Measurements from ENCODE around the gene SLC16A1.

SLC16A1 gene

DNA sequence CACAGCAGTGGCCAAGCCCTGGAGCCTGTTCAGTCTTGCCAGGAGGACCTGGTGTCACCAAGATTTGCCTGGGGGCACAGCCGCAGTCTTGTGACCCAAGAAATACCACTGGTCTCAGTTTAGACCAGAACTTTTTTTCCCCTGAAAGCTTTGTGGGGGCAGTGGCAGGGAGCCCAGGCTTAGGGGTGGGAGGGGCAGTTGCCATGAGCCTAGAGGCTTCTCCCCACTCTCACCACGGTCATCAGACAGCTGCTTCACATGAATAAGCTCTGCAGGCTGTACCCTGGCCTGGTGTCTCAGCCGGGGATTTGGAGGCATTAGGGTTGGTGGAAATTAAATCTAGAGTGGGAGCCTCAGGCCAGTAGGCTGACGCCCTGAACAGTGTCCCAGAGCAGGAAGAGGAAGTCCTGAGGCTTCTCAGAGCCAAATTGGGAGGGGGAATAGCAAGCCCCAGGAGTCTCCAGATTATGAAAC is 73.7 kb downstream of the SLC16A1 start:
- DNase-seq (ENCODE audit: low read depth) = no peak

DNA sequence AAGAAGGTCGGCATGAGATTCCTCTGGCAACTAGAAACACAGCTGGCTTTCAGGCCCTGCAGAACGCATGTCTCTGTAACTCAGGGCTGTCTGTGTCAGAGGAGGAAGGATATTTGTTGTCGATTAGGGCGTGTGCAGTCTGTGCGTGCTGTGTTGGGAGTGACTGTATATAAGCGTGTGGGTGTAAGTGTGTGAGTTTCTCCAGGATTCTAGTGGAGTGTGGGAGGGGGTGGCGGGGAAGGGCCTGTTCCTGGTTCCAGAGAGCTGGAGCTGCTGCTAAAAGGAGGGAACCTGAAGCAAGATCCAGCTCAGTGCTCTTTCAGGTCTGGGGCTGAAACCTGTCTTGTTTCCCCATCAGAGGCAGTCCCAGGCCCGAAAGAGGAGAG is 74.3 kb downstream of the SLC16A1 start:
- no peak for DNase-seq (ENCODE audit: low read depth)

DNA sequence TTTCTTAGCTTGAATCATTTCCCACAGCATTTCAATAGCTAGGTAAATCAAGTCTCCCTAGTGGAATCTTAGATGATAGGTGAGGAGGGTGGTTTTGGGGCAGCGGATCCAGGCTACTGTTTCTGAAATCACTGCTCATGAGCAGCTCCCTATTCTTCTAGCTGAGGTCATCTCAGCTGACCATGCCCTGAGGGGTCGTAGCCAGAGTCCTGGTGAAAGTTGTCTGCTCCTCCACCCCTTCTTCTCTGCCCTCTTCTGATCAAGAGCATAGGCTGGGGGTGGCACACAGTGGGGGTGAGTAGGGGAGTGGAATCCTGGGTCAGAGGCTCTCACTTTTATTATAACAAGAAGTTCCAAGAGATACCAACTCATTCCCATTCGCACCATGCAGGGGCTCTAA is 76.2 kb downstream of the SLC16A1 start:
- DNase-seq (ENCODE audit: low read depth) = no peak

DNA sequence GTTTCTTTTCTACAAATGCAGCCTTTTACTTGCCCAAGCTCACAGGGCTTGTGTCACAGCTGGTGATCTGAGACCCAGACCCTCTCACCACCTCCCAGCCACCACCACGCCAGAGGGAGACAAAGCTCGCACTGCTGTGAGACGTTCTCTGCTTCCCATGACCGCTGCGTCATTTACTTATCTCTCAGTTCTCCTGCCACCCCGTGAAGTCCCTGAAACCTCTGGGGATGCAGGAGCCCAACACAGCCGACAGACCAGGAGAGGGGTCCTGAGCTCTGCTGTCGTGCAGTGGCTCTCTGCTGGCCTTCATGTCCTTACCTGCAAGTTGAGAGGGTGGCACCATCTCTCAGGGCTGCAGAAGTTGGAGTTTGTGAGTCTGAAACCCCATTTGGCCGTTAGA is 77.7 kb downstream of the SLC16A1 start:
- DNase-seq (ENCODE audit: low read depth) = no peak

DNA sequence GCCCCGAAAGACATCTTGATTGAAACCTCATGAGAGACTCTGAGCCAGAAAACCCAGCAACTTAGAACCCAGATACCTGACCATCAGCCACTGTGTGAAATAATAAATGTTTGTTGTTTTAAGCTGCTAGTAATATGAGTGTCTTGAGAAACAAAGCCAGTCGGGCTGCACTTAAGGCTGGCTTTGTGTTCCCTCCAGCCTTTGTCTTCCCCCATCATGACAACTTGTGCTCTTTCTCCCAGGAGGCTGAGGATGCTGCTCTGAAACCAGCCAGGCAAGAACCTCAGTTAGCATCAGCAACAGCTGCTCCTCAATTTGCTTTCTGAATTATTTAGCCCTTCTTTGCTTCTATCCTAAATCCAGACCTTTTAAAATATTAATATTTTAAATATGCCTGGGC is 78.2 kb downstream of the SLC16A1 start:
- no peak for DNase-seq (ENCODE audit: low read depth)

DNA sequence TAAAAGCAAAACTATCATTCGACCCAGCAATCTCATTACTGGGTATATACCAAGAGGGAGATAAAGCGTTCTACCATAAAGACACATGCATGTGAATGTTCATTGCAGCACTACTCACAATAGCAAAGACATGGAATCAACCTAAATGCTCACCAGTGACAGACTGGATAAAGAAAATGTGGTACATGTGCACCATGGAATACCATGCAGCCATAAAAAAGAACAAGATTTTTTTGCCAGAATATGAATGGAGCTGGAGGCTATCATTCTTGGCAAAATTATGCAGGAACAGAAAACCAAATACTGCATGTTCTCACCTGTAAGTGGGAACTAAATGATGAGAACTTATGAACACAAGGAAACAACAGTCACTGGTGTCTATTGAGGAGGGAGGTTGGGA is 79.7 kb downstream of the SLC16A1 start:
- DNase-seq (ENCODE audit: low read depth) = no peak

DNA sequence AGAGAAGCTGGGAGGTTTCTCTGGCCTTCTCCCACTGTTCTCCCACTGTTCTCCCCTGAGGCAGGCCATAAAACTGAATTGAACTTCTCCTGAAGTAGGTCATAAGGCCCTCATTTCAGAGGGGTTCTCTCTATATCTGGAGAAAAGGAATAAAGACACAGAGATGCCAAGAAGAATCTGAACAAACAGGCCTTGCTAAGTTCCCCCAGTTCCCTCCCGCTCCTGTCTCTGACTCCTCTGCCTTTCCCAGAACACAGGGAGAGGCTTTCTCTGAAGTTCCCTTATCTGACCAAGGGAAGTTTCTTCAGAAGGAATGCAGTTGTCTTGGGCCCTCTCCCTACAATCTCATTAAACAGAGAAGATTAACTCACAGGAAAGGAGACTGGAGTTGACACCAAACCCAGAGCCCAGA is 83.4 kb downstream of the SLC16A1 start:
- DNase-seq (ENCODE audit: low read depth) = no peak

DNA sequence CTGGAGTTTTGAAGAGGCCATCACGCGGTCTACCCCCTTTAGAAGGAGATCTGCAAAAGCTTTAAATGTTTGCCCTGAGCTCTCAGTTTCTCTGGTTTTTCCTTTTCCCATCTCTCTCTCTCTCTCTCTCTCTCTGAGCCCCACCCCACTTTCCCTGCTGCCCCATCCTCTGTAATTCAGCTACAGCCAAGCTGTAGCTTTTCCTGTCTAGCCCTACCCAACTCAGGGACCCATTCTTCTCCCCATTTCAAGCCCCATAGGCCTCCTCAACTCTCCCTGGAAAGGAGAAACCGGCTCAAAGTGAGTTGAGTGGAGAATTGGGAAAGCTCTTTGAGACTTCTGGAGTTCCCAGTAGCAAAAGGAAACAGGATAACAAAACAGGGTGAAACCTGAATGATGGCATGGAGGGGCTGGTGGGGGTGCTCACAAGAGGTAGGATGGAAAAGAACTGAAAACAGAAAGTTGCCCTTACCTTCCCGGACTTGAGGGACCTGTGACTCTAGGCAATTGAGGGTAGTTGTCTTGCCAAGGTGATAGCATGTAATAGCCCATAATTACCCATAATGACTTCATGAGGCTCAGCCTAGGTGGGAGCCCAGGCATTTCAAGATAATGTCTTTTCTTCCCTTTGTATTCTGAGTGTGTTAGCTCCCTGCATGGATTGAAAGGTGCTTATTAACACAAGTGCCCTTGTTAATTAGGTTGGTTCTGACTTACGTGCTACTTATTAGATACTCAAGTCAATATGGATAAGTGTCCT is 84.9 kb downstream of the SLC16A1 start:
- DNase-seq (ENCODE audit: low read depth) = no peak

DNA sequence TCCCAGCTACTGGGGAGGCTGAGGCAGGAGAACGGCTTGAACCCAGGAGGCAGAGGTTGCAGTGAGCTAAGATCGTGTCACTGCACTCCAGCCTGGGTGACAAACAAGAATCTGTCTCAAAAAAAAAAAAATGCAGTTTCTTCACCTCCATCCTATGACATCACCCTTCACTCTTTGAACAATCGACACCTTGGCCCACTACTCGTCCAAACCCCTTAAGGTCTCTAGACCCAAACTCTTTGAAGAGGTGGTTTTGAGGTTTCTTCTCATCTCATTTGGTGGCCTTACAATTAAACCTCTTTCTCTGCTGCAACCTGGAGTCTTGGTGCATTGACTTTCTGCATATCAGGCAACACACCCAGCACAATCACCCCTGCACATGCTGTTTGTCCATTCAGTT is 86.1 kb downstream of the SLC16A1 start:
- DNase-seq (ENCODE audit: low read depth) = no peak

DNA sequence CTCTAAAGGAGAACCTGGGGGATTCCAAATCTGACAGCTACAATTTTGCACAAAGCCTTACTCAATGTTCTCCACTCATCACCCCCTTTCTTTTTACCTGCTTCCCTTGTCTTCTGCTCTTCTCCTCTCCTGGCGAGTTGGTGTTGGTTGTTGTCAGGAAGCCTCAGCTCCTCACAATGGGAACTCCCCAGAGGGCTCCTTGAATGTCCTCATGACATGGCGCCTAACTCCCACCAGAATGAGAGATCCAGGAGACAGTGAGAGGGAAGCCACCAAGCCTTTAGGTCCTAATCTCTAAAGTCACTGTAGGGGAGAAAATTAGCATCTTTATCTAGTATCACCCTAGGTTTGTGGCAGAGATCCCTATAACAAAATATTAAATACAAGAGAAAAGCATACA is 87.8 kb downstream of the SLC16A1 start:
- DNase-seq (ENCODE audit: low read depth) = no peak

DNA sequence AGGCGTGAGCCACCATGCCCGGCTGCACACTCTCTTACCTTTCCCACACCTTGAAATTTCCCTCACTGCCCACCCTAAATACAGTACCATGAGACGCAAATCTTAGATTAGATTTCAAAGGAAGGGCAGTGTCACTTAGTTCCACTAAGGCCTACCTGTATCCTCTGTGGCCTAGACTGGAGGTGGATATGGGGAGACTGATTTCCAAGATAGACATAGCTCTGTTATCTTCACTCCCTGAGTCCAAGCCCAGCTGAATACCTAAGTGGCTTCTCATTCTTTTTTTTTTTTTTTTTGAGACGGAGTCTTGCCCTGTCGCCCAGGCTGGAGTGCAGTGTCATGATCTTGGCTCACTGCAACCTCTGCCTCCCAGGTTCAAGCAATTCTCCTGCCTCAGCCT is 89.0 kb downstream of the SLC16A1 start:
- no peak for DNase-seq (ENCODE audit: low read depth)

DNA sequence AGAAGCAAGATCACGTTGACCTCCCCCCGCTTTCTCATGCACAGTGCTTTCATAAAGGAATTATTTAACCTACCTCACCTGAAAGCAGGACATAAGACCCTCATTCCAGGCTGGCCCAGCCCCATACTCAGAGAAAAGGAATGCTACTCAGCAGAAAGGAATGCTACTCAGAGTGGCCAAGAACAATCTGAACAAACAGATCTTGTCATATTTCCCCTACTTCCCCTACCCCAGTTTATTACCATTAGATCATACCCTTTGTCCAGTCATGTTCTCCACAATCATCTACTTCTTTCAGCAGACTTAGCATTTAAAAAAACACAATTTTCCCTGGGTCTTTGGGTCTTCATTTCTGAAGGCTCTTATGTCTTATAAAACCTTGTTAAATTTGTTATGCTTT is 89.8 kb downstream of the SLC16A1 start:
- DNase-seq (ENCODE audit: low read depth) = no peak

DNA sequence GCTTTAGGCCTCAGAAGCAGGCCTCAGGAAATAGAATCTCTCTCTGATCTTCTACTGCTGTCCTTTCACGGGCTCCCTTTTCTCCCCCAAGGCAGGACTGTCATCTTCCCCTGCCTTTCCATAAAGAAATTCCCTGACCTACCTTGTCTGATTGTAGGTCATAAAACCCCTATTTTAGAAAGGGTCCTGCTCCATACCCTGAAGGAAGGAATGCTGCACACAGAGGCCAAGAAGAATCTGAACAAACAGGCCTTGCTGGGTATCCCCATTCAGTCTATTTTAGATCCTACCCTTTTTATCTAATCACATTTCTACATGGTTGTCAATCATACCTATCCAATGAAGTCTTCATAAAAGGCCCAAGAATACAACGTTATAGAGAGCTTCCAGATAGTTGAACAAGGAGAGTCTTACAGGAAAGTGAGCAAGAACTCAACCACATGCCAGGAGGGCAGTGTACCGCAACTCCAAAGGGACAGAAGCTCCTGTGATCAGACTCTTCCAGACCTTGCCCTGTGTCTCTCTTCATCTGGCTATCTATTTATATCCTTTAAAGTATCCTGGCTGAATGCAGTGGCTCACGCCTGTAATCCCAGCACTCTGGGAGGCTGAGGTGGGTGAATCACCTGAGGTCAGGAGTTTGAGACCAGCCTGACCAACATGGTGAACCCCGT is 93.1 kb downstream of the SLC16A1 start:
- no peak for DNase-seq (ENCODE audit: low read depth)

Data from activated T-helper 1 cell treated with Interleukin-2 at 50 U/mL for 16 hours (primary cell).